IPS-NIHi11 (cell line): Measurements from ENCODE around the gene CMA1.

Experiments used
- DNase-seq: peaks from one replicate; pipeline ENCODE4 v3.0.0; 2012; ENCODE audit warnings: mixed read lengths, low spot score

CMA1 gene

GRCh38 chr14:24465805-24466204, 42.3 kb downstream of the CMA1 start:
- no peak for DNase-seq

- no peak for DNase-seq
Measured at GRCh38 chr14:24465368-24465767, 42.7 kb downstream of the CMA1 start.

- no peak for DNase-seq
Measured at GRCh38 chr14:24463884-24464785, 43.9 kb downstream of the CMA1 start.

- DNase-seq, result no peak
Measured at GRCh38 chr14:24463017-24463883, 44.8 kb downstream of the CMA1 start.

- DNase-seq, result no peak
Measured at GRCh38 chr14:24461336-24461735, 46.7 kb downstream of the CMA1 start.

- DNase-seq, result no peak
Measured at GRCh38 chr14:24459331-24459730, 48.7 kb downstream of the CMA1 start.

GRCh38 chr14:24458736-24459135, 49.3 kb downstream of the CMA1 start:
- DNase-seq, result no peak

GRCh38 chr14:24456980-24457379, 51.1 kb downstream of the CMA1 start:
- DNase-seq, result no peak
